ENCODE data around the gene ARHGEF28.
A peak's percentile ranks its signal among the peaks of the same experiment; 100 is the strongest.

The ARHGEF28 gene

GRCh38 chr5:73812962-73813588 lies 187.1 kb downstream of the ARHGEF28 start:
- TF ChIP-seq ZFP3 (CRISPR knock-in tag; IDR thresholded peaks at IDR 0.05) = no peak
- TF ChIP-seq RARB (CRISPR knock-in tag; IDR thresholded peaks at IDR 0.05) = no peak
- TF ChIP-seq ESRRG (CRISPR knock-in tag; IDR thresholded peaks at IDR 0.05) = no peak
- no peak for TF ChIP-seq BACH2 (CRISPR knock-in tag; IDR thresholded peaks at IDR 0.05; ENCODE audit: borderline replicate concordance)
- TF ChIP-seq PATZ1 (CRISPR knock-in tag; IDR thresholded peaks at IDR 0.05; ENCODE audit: borderline replicate concordance) = no peak
- no peak for TF ChIP-seq SNAI2 (CRISPR knock-in tag; IDR thresholded peaks at IDR 0.05)
- TF ChIP-seq PPARA (CRISPR knock-in tag; IDR thresholded peaks at IDR 0.05; ENCODE audit: borderline replicate concordance) = no peak
- no peak for TF ChIP-seq CSDC2 (CRISPR knock-in tag; IDR thresholded peaks at IDR 0.05)
- TF ChIP-seq POU6F1 (CRISPR knock-in tag; IDR thresholded peaks at IDR 0.05; ENCODE audit: borderline replicate concordance, low read depth) = no peak
- TF ChIP-seq TOX (CRISPR knock-in tag; IDR thresholded peaks at IDR 0.05; ENCODE audit: borderline replicate concordance) = no peak
- no peak for TF ChIP-seq ZNF8 (CRISPR knock-in tag; IDR thresholded peaks at IDR 0.05)
- TF ChIP-seq ZNF565 (CRISPR knock-in tag; conservative IDR thresholded peaks at IDR 0.05; ENCODE audit: low read depth) = no peak
- TF ChIP-seq GLIS3 (CRISPR knock-in tag; IDR thresholded peaks at IDR 0.05) = no peak
- no peak for TF ChIP-seq CREB5 (CRISPR knock-in tag; IDR thresholded peaks at IDR 0.05; ENCODE audit: low read depth)
- no peak for ATAC-seq

- ATAC-seq = no peak
- no peak for TF ChIP-seq RARB (CRISPR knock-in tag; IDR thresholded peaks at IDR 0.05)
- TF ChIP-seq BACH2 (CRISPR knock-in tag; IDR thresholded peaks at IDR 0.05; ENCODE audit: borderline replicate concordance) = no peak
- TF ChIP-seq CREB5 (CRISPR knock-in tag; IDR thresholded peaks at IDR 0.05; ENCODE audit: low read depth) = no peak
- TF ChIP-seq ZNF70 (CRISPR knock-in tag; IDR thresholded peaks at IDR 0.05) = no peak
- TF ChIP-seq GLIS3 (CRISPR knock-in tag; IDR thresholded peaks at IDR 0.05) = no peak
- TF ChIP-seq ZNF565 (CRISPR knock-in tag; conservative IDR thresholded peaks at IDR 0.05; ENCODE audit: low read depth) = no peak
- no peak for TF ChIP-seq TOX (CRISPR knock-in tag; IDR thresholded peaks at IDR 0.05; ENCODE audit: borderline replicate concordance)
Observed at GRCh38 chr5:73814233-73814846, 188.3 kb downstream of the ARHGEF28 start.

- 0 out of 3 replicates have a peak, but pooled peaks have one; percentile 20 for ATAC-seq
- no peak for TF ChIP-seq TSHZ2 (CRISPR knock-in tag; IDR thresholded peaks at IDR 0.05)
- TF ChIP-seq PATZ1 (CRISPR knock-in tag; IDR thresholded peaks at IDR 0.05; ENCODE audit: borderline replicate concordance) = no peak
- TF ChIP-seq CSRNP3 (CRISPR knock-in tag; IDR thresholded peaks at IDR 0.05) = no peak
- TF ChIP-seq ZNF565 (CRISPR knock-in tag; conservative IDR thresholded peaks at IDR 0.05; ENCODE audit: low read depth) = no peak
- TF ChIP-seq GLIS3 (CRISPR knock-in tag; IDR thresholded peaks at IDR 0.05) = no peak
- TF ChIP-seq ISL1 (CRISPR knock-in tag; IDR thresholded peaks at IDR 0.05) = no peak
- no peak for TF ChIP-seq OSR1 (CRISPR knock-in tag; IDR thresholded peaks at IDR 0.05)
- no peak for TF ChIP-seq PPARA (CRISPR knock-in tag; IDR thresholded peaks at IDR 0.05; ENCODE audit: borderline replicate concordance)
- no peak for TF ChIP-seq TCF4 (CRISPR knock-in tag; IDR thresholded peaks at IDR 0.05; ENCODE audit: borderline replicate concordance)
- TF ChIP-seq ZFP30 (CRISPR knock-in tag; IDR thresholded peaks at IDR 0.05) = no peak
- no peak for TF ChIP-seq ZNF8 (CRISPR knock-in tag; IDR thresholded peaks at IDR 0.05)
- no peak for TF ChIP-seq POU6F1 (CRISPR knock-in tag; IDR thresholded peaks at IDR 0.05; ENCODE audit: borderline replicate concordance, low read depth)
- TF ChIP-seq SNAI2 (CRISPR knock-in tag; IDR thresholded peaks at IDR 0.05) = no peak
- no peak for TF ChIP-seq ZFP3 (CRISPR knock-in tag; IDR thresholded peaks at IDR 0.05)
Observed at GRCh38 chr5:73815631-73816030, 189.6 kb downstream of the ARHGEF28 start.
